IMR-90 (cell line): Measurements from ENCODE around the gene PRKN. TPM values are rescaled to one million over a fixed set of nuclear protein-coding genes. Genes with fewer than 3 reads are reported as not detected.

Experiments
- ATAC-seq: fragments of 200-7000 bp; cut with Tn5 transposase; 2 replicates; pipeline ENCODE4 v1.9.1; 2020; ENCODE audit warnings: low read depth, mild to moderate bottlenecking, moderate library complexity
- BruUV-seq: library from RNA; stranded (reverse); fragments of 400-500 nt; replicated peaks from 2 replicates; lab custom pipeline; 2021; lab: Mats Ljungman, UMichigan
- CTCF ChIA-PET: fragments of 300-600 bp; formaldehyde crosslinking; extraction: SDS; loops from one replicate; lab custom pipeline; 2021; ENCODE audit warnings: antibody characterized with exemption; lab: Yijun Ruan, JAX
- POLR2A ChIA-PET: fragments of 300-600 bp; sonication (Branson Sonifier 250); formaldehyde crosslinking; loops from one replicate; lab custom pipeline; 2022; ENCODE audit warnings: antibody characterized with exemption; ENCODE audit not compliant: unreplicated experiment; lab: Charles Lee
- DNase-seq: peaks from one replicate; pipeline ENCODE4 v3.0.0; 2013
- H2AFZ ChIP-seq: replicated peaks from 2 replicates; pipeline ENCODE3; 2013; ENCODE audit warnings: low read length, mild to moderate bottlenecking; ENCODE audit not compliant: poor library complexity
- H2AK5ac ChIP-seq: 2 replicates; pipeline ENCODE4 v1.6.1; 2013; ENCODE audit warnings: low read depth, low read length, inconsistent platforms
- H2AK9ac ChIP-seq: replicated peaks from 2 replicates; pipeline ENCODE3; 2013; ENCODE audit warnings: mild to moderate bottlenecking, low read depth, low read length, moderate library complexity; ENCODE audit not compliant: poor library complexity
- H2BK120ac ChIP-seq: 2 replicates; pipeline ENCODE4 v1.6.1; 2013; ENCODE audit warnings: low read depth, low read length, inconsistent platforms
- H2BK15ac ChIP-seq: 3 replicates; pipeline ENCODE4 v1.6.1; 2013; ENCODE audit warnings: low read depth, low read length, inconsistent platforms
- H2BK20ac ChIP-seq: 2 replicates; pipeline ENCODE4 v1.6.1; 2013; ENCODE audit warnings: low read depth, mild to moderate bottlenecking, inconsistent platforms, low read length, moderate library complexity
- H2BK5ac ChIP-seq: 2 replicates; pipeline ENCODE4 v1.6.1; 2013; ENCODE audit warnings: mild to moderate bottlenecking, low read depth, low read length, inconsistent platforms; ENCODE audit not compliant: poor library complexity, severe bottlenecking
- H3K14ac ChIP-seq: replicated peaks from 2 replicates; pipeline ENCODE4 v1.6.1; 2013; ENCODE audit warnings: low read depth, low read length, inconsistent platforms
- H3K18ac ChIP-seq: 2 replicates; pipeline ENCODE4 v1.6.1; 2013; ENCODE audit warnings: low read depth, low read length, control low read depth
- H3K23ac ChIP-seq: 2 replicates; pipeline ENCODE4 v1.6.1; 2013; ENCODE audit warnings: low read depth, low read length, inconsistent platforms
- H3K27ac ChIP-seq: 2 replicates; pipeline ENCODE4 v1.5.1; 2013; ENCODE audit warnings: mild to moderate bottlenecking, control low read depth, low read length; ENCODE audit not compliant: insufficient read depth
- H3K27me3 ChIP-seq: 2 replicates; pipeline ENCODE4 v1.6.1; 2013; ENCODE audit warnings: low read length; ENCODE audit not compliant: control insufficient read depth, insufficient read depth
- H3K36me3 ChIP-seq: 2 replicates; pipeline ENCODE4 v1.6.1; 2013; ENCODE audit warnings: low read length, mixed read lengths; ENCODE audit not compliant: control insufficient read depth, insufficient read depth
- H3K4ac ChIP-seq: 2 replicates; pipeline ENCODE4 v1.6.1; 2013; ENCODE audit warnings: low read depth, low read length, inconsistent platforms
- H3K4me1 ChIP-seq: 2 replicates; pipeline ENCODE4 v1.6.1; 2013; ENCODE audit warnings: low read length, mixed read lengths; ENCODE audit not compliant: control insufficient read depth, insufficient read depth
- H3K4me2 ChIP-seq: 2 replicates; pipeline ENCODE4 v1.6.1; 2013; ENCODE audit warnings: low read depth, mild to moderate bottlenecking, control low read depth, low read length, moderate library complexity
- H3K4me3 ChIP-seq: 2 replicates; pipeline ENCODE4 v1.5.1; 2013; ENCODE audit warnings: low read depth, mild to moderate bottlenecking, control low read depth, low read length, moderate library complexity; ENCODE audit not compliant: insufficient read depth
- H3K56ac ChIP-seq: 2 replicates; pipeline ENCODE4 v1.6.1; 2013; ENCODE audit warnings: low read length, inconsistent platforms; ENCODE audit not compliant: insufficient read depth; ENCODE audit errors: extremely low read depth
- H3K79me1 ChIP-seq, 2 experiments: 2 replicates each; pipeline ENCODE4 v1.6.1; 2013; ENCODE audit warnings: low read length in 2 of 2, inconsistent platforms in 1 of 2, low read depth in 1 of 2
- H3K9ac ChIP-seq: 2 replicates; pipeline ENCODE4 v1.6.1; 2013; ENCODE audit warnings: low read depth, low read length, control low read depth
- H3K9me1 ChIP-seq: 2 replicates; pipeline ENCODE4 v1.6.1; 2013; ENCODE audit warnings: low read length, inconsistent platforms; ENCODE audit not compliant: insufficient read depth
- H3K9me3 ChIP-seq: 2 replicates; pipeline ENCODE4 v1.6.1; 2013; ENCODE audit warnings: low read length; ENCODE audit not compliant: control insufficient read depth, insufficient read depth
- H4K20me1 ChIP-seq: 2 replicates; pipeline ENCODE4 v1.6.1; 2013; ENCODE audit warnings: low read length, inconsistent platforms; ENCODE audit not compliant: insufficient read depth
- H4K5ac ChIP-seq: 2 replicates; pipeline ENCODE4 v1.6.1; 2013; ENCODE audit warnings: mild to moderate bottlenecking, low read depth, low read length, control low read depth
- H4K8ac ChIP-seq, 2 experiments: 2 replicates each; pipeline ENCODE4 v1.6.1; 2013; ENCODE audit warnings: low read depth in 2 of 2, low read length in 2 of 2, control low read depth in 1 of 2, inconsistent platforms in 1 of 2
- H4K91ac ChIP-seq: 2 replicates; pipeline ENCODE4 v1.6.1; 2013; ENCODE audit warnings: low read depth, low read length, inconsistent platforms; ENCODE audit not compliant: insufficient read depth
- RCOR1 ChIP-seq: IDR thresholded peaks from 2 replicates; pipeline ENCODE4 v1.6.1; 2012; ENCODE audit warnings: mild to moderate bottlenecking, low read length, improper control_type of control experiment; ENCODE audit not compliant: insufficient replicate concordance
- USF2 ChIP-seq: fragments of 150-350 bp; IDR thresholded peaks from 2 replicates; pipeline ENCODE4 v1.6.1; 2017; ENCODE audit warnings: mild to moderate bottlenecking, antibody characterized with exemption, low read length, low read depth
- WGBS, 2 experiments: methylation state at CpG; one replicate each; pipeline versions ENCODE4 v1.1.5 to v1.1.7; 2013; ENCODE audit warnings: missing lambda C conversion rate in 2 of 2; ENCODE audit not compliant: insufficient read length in 1 of 2; ENCODE audit errors: extremely low coverage in 2 of 2; 5-methylcytosine and 5-hydroxymethylcytosine counted together
- dilution Hi-C: fragments of 300-500 bp; cut with HindIII; formaldehyde crosslinking; loops from one replicate; pipeline ENCODE4 v1.14.3; 2018; ENCODE audit warnings: low sequenced_read_pairs; ENCODE audit not compliant: unreplicated experiment
- in situ Hi-C: fragments of 300-500 bp; cut with MboI; formaldehyde crosslinking; loops from 3 replicates; pipeline ENCODE4 v1.14.3; 2019; ENCODE audit warnings: low sequenced_read_pairs, inconsistent platforms, mixed read lengths
- intact Hi-C: fragments of 100-400 bp; cut with micrococcal nuclease; formaldehyde crosslinking; loops from 2 replicates; pipeline ENCODE4 v1.10.0; 2022
- polyA plus RNA-seq, 3 experiments: library from polyadenylated mRNA; depleted of rRNA; stranded (reverse); fragments of >200 nt; gene quantifications; 2 replicates each; pipeline ENCODE4 v1.2.3, GENCODE V29; 2012; ENCODE audit warnings: low replicate concordance in 1 of 3
- total RNA-seq: library from RNA; depleted of rRNA; stranded (reverse); fragments of >200 nt; gene quantifications from 2 replicates; pipeline ENCODE4 v1.2.3, GENCODE V29; 2012

Gene PRKN
- total and polyA plus RNA-seq, 2 of the 4 experiments (the other 2 are of a cell fraction): 0.15 to 0.18 TPM

GRCh38 chr6:162313922-162314660 is 413.5 kb downstream of the PRKN start:
- no TSS peak for BruUV-seq
- H2AK9ac ChIP-seq: no peak overlapping the region
- H3K9ac ChIP-seq: no peak overlapping the region
- no peak overlapping the region for H3K4me3 ChIP-seq
- POLR2A ChIA-PET: no interaction called here
- H3K14ac ChIP-seq: no peak overlapping the region
- H3K36me3 ChIP-seq: no peaks in the 10 kb centered on the region
- no peak overlapping the region for H3K4me2 ChIP-seq
- no peak for ATAC-seq
- H3K9me3 ChIP-seq: peaks cover 18% of the 10 kb centered on the region
- no peak overlapping the region for H4K5ac ChIP-seq
- H3K9me1 ChIP-seq: no peaks in the 10 kb centered on the region
- TF ChIP-seq USF2: no peak
- no peak for TF ChIP-seq RCOR1
- H2BK5ac ChIP-seq: no peak overlapping the region
- H3K4me1 ChIP-seq: no peaks in the 10 kb centered on the region
- H3K27ac ChIP-seq: no peak overlapping the region
- dilution Hi-C loops (no loop called here), in situ Hi-C loops (no loop called here), intact Hi-C loops (no loop called here)
- H3K27me3 ChIP-seq: no peaks in the 10 kb centered on the region
- H3K23ac ChIP-seq: no peak overlapping the region
- CTCF ChIA-PET: no interaction called here
- DNase-seq: no peak
- WGBS, 2 experiments: no CpG with 5 or more reads among the region's 4 CpGs
- H4K20me1 ChIP-seq: no peaks in the 10 kb centered on the region
- no peak overlapping the region for H2BK120ac ChIP-seq
- H2AFZ ChIP-seq: no peak overlapping the region
- H2AK5ac ChIP-seq: no peak overlapping the region
- H2BK15ac ChIP-seq: no peak overlapping the region
- no peak overlapping the region for H3K56ac ChIP-seq
- H3K4ac ChIP-seq: no peak overlapping the region
- no peak overlapping the region for H3K18ac ChIP-seq
- H4K8ac ChIP-seq: no peak overlapping the region
- H2BK20ac ChIP-seq: no peak overlapping the region
- H3K79me1 ChIP-seq: no peaks in the 10 kb centered on the region
- no peak overlapping the region for H4K91ac ChIP-seq
